Left colon (tissue), 2 donors: ENCODE measurements around the gene APOBEC4. TPM values are rescaled to one million over a fixed set of nuclear protein-coding genes. Genes with fewer than 3 reads are reported as not detected.
"Not testable (repeated sequence)": the region's sequence is repeated elsewhere in the genome, so short reads cannot be mapped to it uniquely, and the experiment has no call there.

Experiments used
- ATAC-seq: fragments of 200-7000 bp; cut with Tn5 transposase; one replicate; pipeline ENCODE4 v1.9.1; 2020; ENCODE audit warnings: mild to moderate bottlenecking, moderate library complexity
- DNase-seq, 2 donors: peaks; one replicate each; pipeline ENCODE4 v3.0.0-alpha.2; 2020
- intact Hi-C, 2 donors: fragments of 100-400 bp; cut with DNase I in 1 of 2; cut with micrococcal nuclease in 1 of 2; formaldehyde crosslinking; loops; one replicate each; pipeline versions ENCODE4 v1.11.2 to v1.14.0; 2022; cut with DNase I, micrococcal nuclease
- total RNA-seq, 2 donors: library from RNA; stranded (reverse); fragmentation: NEBNext Ultra II Directional; extraction: Animal tissue kit (Norgen Biotek cat#: 25700); gene quantifications; one replicate each; pipeline ENCODE4 v1.2.1, GENCODE V29; 2021
- donor health status: DM: no; HTN: no; CAD: no.
- donor health status: DM: yes; HTN: yes; CAD: no.

The APOBEC4 gene
- total RNA-seq, 2 donors from 2014 or later: 0.25 TPM; not detected in 1

- ATAC-seq (no peak), DNase-seq (no peak)
- intact Hi-C loops: no loop called here
Observed at GRCh38 chr1:183638649-183639387, 14.3 kb downstream of the APOBEC4 start.

- ATAC-seq (no peak), DNase-seq (no peak)
- intact Hi-C loops: no loop called here
Observed at GRCh38 chr1:183636783-183637182, 16.3 kb downstream of the APOBEC4 start.

DNA sequence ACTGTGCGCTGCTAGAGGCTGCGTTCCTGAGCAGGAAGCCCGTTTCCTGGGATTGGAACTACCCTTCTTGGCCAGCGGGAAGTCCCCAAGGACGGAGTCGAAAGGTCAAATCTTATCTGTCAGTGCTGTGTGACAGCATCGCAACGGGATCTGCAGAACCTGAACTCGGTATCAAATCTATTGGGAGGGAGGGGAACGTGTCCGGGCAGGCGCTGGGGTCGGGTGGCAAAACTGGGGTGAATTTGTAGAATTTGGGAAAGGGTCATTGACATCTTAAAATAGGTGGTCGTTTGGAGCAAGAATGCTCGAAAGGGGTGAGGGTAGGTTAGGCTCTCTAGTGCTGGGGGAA is 16.8 kb downstream of the APOBEC4 start:
- DNase-seq (no peak), ATAC-seq (peak; percentile 55)
- intact Hi-C loops: no loop called here

GRCh38 chr1:183635606-183636333 is 17.3 kb downstream of the APOBEC4 start, which contains the start of gene ARPC5:
TSS of gene ARPC5 (minus strand) at chr1:183635783. CDS start at chr1:183635659, 124 bp downstream.
- peak; percentile 95 to 96 for DNase-seq
- intact Hi-C loops: no loop called here
- peak; percentile 92 for ATAC-seq

DNA sequence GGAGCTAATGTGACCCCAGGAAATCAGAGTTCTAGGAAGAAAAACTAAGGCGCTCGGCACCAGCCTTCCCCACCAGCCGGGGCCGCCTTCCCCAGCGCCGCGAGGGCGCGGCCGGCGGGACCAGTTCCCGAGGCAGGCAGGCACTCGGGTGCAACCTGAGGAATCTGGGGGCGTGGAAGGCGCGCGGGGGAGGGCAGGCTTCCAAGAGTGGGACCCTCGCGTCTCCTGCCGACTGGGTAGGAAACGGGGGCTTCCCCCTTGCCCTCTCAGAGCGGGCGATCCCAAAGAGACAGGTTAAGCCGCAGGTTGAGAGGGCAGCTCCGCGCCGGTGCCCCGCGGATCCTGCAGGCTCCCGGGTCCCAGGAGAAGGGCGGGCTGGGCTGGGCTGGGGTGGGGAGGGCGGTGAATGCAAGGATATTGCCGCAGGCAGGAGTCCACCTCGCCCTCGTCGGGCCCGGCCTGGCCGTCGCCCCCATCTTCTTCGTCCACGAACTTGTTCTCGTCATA is 18.0 kb downstream of the APOBEC4 start:
- peak; percentile 62 for ATAC-seq

DNA sequence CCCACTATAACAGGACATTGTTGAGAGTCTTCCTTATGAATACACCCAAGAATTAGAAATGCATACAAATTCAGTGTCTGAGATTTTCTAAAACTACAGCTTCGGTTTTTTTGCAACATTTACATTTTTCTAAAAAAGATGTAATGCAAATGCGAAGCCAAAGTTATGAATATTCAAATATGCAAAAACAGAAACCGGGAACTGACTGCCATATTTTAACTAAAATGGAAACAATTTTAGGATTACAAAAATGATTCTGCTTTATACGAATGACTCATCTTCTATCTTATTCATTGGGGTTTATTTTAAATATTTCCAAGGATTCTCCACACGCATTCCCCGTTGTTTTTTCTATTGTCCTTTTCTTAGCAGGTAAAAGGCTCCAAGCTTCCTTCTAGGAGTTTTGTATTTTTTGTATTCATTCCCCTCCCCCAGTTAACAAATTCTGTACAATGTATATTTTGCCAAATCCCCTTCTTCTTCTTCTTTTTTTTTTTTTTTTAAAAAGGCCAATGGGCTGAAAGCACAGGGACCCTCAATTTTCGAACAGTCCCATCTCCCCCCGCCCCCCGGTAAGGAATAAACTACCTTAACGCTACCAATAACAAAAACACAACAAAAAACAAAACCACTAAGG is 18.6 kb downstream of the APOBEC4 start:
- DNase-seq (no peak), ATAC-seq (no peak)
- intact Hi-C loops: no loop called here

More for the DNA sequence above, 18.0 kb downstream of the APOBEC4 start:
- DNase-seq: peak; percentile 39 to 64
- intact Hi-C loops: no loop called here

DNA sequence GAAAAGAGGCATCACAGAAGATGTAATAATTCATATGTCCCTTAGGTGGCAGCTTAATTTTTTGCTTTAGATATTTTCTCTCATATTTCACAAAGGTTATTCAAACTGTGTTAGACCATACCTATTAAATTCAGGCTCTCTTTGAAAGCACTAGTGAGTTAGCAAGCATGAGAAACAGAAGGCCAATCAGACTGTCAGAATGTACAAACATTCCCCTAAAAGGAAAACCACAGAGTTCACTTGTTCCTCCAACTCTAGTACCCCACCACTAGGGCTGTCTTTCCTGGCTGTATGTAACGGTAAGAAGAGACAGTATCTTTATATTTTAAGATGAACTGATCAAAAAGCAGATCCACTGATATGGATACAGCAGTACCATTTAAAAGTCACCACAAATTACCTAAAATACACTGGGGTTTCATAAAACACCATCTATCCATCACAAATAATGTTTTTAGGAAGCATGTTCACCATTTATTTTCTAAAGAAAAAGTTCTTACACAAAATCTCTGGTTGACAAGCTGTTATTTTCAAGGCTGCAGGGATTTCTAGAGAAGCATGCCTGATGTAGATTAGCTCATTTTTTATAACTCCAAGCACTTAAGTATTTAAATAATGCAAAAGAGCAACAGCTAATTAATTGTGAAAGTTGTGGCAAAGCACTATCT is 19.3 kb downstream of the APOBEC4 start:
- intact Hi-C loops: no loop called here
- no peak for ATAC-seq
- DNase-seq: no peak

DNA sequence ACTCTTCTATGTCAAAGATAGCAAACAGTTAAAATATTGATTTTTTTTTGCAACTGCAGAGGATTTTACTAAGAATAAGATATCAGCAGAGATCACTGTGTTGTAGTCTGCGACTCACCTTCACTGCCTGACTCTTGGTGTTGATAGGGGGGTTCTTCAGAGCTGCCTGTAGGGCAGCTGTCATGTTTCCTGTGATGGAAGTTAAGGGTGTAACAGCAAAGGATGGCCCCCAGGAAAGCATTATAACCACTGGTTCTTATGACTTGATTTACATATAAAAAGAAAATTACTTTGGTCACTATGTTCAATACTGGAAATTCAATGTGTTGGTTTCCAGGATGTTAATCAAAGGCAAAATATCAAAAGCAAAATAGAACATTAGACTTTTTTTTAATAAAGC is 20.2 kb downstream of the APOBEC4 start:
- no peak for DNase-seq
- intact Hi-C loops: no loop called here
- ATAC-seq: no peak

DNA sequence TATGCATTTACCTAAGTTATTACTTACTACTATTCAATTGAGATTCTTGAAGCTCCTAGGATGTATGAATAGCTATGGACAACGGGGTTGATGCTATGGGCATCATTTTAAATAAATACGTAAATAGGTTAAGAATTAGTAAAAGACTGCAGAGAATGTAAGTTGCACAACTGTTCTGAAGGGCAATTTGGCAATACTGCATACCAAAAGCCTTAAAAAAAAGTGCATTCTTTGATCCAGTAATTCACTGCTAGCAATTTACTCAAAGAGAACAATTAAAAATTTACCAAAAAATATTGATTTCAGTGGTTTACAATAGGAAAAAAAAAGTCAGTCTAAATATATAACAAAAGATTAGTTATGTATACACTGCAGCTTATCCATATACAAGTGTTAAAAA is 21.0 kb downstream of the APOBEC4 start:
- no peak for ATAC-seq
- intact Hi-C loops: no loop called here
- no peak for DNase-seq

DNA sequence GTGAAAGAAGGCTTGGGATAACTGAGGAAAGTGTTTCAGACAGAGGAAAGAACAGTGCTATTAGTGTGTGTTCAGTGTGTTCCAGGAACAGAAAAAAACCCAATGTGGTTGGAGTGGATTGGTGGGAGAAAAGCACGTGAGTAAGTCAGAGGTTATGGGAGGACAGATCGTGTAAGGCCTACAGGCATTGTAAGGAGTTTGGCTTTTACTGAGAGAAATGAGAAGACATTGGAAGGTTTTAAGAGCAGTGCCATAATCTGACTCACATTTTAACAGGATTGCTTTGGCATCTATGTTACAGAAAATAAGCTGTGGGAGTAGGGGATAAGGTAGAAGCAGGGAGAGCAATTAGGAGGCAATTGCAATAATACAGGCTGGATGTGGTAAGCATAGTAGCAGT is 22.4 kb downstream of the APOBEC4 start:
- intact Hi-C loops: no loop called here
- DNase-seq (no peak), ATAC-seq (no peak)

DNA sequence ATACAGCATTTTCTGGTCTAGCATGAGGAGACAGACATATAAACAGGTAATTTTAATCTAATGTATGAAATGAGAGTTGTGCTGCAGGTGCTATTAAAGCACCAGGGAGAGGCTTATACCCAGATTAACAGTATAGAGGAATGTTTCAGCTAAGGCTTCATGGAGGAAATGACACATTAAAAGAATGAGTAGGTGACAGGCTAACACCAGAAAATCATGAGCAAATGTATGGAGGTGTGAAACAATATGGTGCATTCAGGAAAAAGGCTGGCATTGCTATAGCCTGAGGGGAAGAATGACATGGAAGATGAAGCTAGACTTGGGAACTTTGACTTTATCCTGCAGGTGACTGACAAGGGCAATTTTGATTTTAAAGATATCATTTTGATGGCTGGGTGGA is 24.6 kb downstream of the APOBEC4 start:
- DNase-seq (no peak), ATAC-seq (no peak)
- intact Hi-C loops: no loop called here

DNA sequence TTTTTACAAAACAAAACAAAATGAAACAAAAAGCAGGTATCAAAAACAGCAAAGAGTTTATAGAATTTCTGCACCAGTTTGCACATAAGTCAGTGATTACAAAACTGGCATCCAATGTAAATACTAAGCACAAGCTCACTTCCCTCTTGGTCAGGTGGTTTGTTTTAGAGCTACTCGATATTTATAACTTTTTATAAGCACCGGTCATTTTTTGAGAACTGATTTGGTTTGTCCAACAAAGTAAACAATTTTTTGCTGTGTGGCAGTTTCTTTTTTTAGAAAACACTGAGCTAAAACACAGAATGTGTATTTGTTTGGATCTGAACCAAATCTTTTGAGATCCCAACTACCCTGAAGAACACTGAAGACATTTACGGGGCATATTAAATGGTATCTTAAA is 26.9 kb downstream of the APOBEC4 start:
- ATAC-seq, DNase-seq, intact Hi-C loops: not testable (repeated sequence)

DNA sequence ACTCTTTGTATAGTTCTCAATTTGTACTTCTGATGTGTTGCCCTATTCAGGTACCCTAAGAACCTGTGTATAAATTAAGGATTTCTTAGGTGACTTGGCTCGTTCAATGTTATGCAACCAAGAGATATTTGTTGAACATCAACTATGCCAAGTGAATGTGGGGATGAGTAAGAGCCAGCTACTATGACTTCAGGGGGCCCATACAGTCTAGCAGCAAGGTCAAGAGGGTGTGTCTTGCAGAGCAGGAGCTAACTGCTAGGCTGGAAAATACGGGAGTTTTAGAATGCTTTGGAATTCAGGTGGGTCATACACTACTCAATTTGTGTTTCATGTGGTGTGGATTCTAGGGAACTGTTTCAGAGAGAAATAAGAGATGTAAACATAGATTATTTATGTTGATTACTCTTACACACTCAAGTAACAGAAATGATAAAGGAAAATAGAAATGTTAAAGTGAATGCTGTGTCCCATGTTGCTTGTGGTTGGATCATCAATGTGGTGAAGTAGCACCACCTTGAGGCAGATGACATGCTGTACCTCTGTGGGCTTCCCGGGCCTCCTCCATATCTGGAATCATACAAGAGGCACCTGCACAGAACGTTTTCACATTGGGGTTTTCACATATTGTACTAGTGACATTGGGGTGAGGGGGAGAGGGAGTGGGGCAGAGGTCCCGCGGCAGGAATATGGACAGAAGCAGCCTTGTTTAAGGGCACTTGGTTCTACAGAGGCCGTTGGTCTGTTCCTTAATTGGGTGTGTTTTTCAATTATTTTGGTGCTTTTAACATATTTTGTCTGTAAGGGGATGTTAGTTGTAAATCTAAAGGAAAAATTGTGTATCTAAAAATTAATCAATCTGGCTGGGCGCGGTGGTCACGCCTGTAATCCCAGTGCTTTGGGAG is 30.0 kb downstream of the APOBEC4 start:
- peak; percentile 97 for ATAC-seq
- intact Hi-C loops: loop anchor here in 1 of 2 donors (5.0 kb wide), 1 partner anchor 151 kb away; the partner anchor contains the start of gene SMG7
- peak; percentile 46 to 60 for DNase-seq

DNA sequence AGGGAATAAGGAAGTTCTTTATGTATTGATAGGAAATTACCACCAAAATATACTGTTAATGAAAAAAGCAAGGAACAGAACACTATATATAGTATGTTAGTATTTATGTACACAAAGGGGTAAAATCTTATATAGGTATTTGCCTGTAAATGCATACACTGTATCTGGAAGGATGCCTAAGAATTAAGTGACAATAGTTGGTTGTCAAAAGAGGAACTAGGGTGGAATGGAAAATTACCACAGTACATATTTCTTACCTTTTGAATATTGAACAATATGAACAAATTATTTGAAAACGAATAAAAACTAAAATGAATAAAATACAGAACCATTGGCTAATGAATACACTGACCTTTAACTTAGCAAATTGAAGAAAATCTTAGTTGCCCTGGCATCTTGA is 31.1 kb downstream of the APOBEC4 start:
- ATAC-seq (no peak), DNase-seq (no peak)
- intact Hi-C loops: loop anchor here in 1 of 2 donors (5.0 kb wide), 1 partner anchor 150 kb away; the partner anchor contains the start of gene SMG7

DNA sequence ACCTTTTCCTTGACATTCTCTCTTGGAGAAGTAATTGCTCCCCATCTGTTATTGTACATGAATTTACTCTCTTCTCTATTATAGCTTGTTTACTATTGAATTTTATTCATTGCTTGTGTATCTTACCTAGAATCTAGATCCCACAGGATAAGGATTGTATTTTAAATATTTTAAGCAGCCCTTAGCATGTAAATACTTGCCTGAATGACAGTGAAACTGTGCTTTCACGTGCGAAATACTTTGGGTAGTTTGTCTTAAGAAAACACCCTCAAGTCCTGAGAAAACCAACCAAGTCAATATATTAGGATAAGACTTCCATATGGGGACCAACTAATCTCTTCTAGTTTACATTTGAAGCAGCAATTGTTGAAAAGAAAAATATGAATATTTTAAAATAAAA is 32.8 kb downstream of the APOBEC4 start:
- intact Hi-C loops: loop anchor here in 1 of 2 donors (5.0 kb wide), 1 partner anchor 148 kb away; the partner anchor contains the start of gene SMG7
- no peak for ATAC-seq

GRCh38 chr1:183619781-183620180 is 33.3 kb downstream of the APOBEC4 start:
- ATAC-seq (no peak), DNase-seq (no peak)
- intact Hi-C loops: loop anchor here in 1 of 2 donors (5.0 kb wide), 1 partner anchor 147 kb away; the partner anchor contains the start of gene SMG7

More for the DNA sequence above, 32.8 kb downstream of the APOBEC4 start:
- no peak for DNase-seq

DNA sequence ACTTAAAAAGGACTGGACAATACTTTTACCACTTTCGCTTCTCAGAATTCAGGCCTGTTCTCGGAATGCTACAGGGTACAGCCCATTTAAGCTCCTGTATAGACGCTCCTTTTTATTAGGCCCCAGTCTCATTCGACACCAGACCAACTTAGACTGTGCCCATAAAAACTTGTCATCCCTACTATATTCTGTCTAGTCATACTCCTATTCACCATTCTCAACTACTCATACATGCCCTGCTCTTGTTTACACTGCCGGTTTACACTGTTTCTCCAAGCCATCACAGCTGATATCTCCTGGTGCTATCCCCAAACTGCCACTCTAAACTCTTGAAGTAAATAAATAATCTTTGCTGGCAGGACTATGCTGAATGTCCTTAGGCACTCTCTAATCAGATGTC is 34.9 kb downstream of the APOBEC4 start:
- ATAC-seq, intact Hi-C loops, DNase-seq: not testable (repeated sequence)

DNA sequence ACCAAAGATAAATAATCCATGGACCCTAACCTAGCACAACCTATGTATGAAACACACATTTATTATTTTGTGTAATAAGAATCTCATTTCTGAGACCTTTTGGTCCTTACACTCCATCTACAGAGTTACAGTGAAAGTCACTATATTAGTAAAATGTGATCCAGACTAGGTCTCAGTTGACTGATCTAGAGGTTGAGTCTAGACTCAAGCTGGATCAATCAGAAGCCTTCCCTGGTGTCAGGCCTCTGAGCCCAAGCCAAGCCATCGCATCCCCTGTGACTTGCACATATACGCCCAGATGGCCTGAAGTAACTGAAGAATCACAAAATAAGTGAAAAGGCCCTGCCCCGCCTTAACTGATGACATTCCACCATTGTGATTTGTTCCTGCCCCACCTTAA is 40.1 kb downstream of the APOBEC4 start:
- DNase-seq, intact Hi-C loops, ATAC-seq: not testable (repeated sequence)
